VCaP (cell line): Measurements from ENCODE around the gene DPH3.

Source experiments
- H3K27ac ChIP-seq: fragments of 450-650 bp; 2 replicates; pipeline ENCODE4 v1.5.1; 2017
- CTCF ChIP-seq: fragments of 450-650 bp; conservative IDR thresholded peaks from 2 replicates; pipeline ENCODE4 v1.5.1; 2017; ENCODE audit warnings: mild to moderate bottlenecking, moderate library complexity

DPH3 gene

GRCh38 chr3:16260046-16260445 lies 4.7 kb downstream of the DPH3 start:
- TF ChIP-seq CTCF: no peak
- no peak overlapping the region for H3K27ac ChIP-seq

- no peak overlapping the region for H3K27ac ChIP-seq
- no peak for TF ChIP-seq CTCF
Observed at GRCh38 chr3:16258866-16259265, 5.9 kb downstream of the DPH3 start.

- no peak overlapping the region for H3K27ac ChIP-seq
- no peak for TF ChIP-seq CTCF
Observed at GRCh38 chr3:16258177-16258576, 6.6 kb downstream of the DPH3 start.

- H3K27ac ChIP-seq: no peak overlapping the region
- TF ChIP-seq CTCF: no peak
Observed at GRCh38 chr3:16257309-16257708, 7.4 kb downstream of the DPH3 start.

- H3K27ac ChIP-seq: no peak overlapping the region
Observed at GRCh38 chr3:16255726-16256125, 9.0 kb downstream of the DPH3 start.

GRCh38 chr3:16255326-16255725 lies 9.4 kb downstream of the DPH3 start:
- no peak for TF ChIP-seq CTCF
- H3K27ac ChIP-seq: no peak overlapping the region

More at GRCh38 chr3:16255726-16256125, 9.0 kb downstream of the DPH3 start:
- no peak for TF ChIP-seq CTCF

DNA sequence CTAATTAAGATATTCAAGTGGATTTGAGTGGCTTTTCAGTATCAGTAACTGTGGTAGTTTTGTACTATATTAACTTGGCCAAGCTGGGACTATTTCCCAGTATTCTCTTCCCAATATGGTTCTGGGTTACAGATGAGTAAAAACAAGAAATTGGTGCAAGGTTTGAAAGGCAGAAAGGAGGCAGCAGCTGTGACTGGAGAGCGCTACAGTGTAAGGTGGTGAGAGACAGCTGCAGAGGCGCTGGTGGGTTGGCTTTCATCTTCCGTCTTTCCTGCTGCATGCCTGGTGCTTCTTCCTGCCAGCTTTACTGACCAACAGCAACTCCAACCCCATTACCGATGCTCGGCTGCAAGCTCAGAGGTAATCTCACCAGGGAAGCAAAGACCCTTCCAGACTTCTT lies 9.8 kb downstream of the DPH3 start:
- TF ChIP-seq CTCF: no peak
- H3K27ac ChIP-seq: no peak overlapping the region

DNA sequence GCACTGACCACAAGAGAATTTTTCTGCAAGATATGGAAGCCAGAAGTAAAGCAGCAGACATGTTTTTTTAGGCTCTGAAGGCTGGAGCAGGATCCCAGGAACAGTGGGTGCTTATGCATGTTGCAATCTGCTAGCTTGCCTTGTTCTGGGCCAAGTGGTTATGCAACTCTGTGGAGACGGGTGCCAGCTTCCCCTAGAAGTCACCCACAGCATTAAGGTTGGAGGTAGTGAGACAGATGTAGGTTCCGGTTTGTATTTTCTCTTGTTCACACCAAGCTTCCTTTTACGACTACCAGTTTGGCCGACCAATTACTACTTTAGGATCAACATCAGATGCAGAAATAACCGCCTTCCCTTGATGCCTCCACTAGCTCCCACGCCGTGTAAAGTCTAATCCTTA lies 11.1 kb downstream of the DPH3 start:
- no peak overlapping the region for H3K27ac ChIP-seq

More for the DNA sequence above, 11.1 kb downstream of the DPH3 start:
- no peak for TF ChIP-seq CTCF
